ENCODE results near the gene RB1. TPM values are rescaled to one million over a fixed set of nuclear protein-coding genes. Genes with fewer than 3 reads are reported as not detected.

RB1 gene
- total and polyA plus RNA-seq, 5 donors from 2014 or later, result 18.8 to 24.6 (median 23.0) TPM

DNA sequence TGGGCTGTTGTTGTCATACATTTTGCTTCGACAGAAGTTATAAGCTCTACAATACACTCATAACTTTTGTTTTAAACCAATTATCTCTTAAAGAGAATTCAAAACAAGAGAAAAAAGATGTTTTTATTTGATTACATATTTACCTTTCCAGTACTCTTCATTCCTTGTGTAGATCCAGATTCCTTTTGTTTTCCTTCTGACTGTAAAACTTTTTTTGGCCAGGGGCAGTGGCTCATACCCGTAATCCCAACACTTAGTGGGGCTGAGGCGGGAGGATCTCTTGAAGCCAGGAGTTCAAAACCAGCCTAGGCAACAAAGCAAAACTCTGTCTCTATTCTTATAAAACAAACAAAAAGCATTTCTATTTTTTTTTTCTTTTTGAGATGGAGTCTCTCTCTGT, 87.7 kb downstream of the RB1 start:
- H3K27me3 ChIP-seq (ENCODE audit: control insufficient read depth, insufficient read depth, low read length), result no peaks in the 10 kb centered on the region
- no peaks in the 10 kb centered on the region for H3K27me3 Mint-ChIP-seq
- peaks cover 5% of the 10 kb centered on the region for H3K36me3 ChIP-seq (ENCODE audit: control insufficient read depth, insufficient read depth, low read length)
- no peak overlapping the region for H3K4me3 Mint-ChIP-seq
- peaks cover 54% of the 10 kb centered on the region for H3K36me3 Mint-ChIP-seq
- ATAC-seq (ENCODE audit: low read depth in 2 of 2) (no peak), DNase-seq (no peak)
- H3K9me3 ChIP-seq (ENCODE audit: control insufficient read depth in 2 of 2, low read length in 2 of 2), result peaks cover 0 to 7% of the 10 kb centered on the region in 2 experiments
- H3K4me1 ChIP-seq (ENCODE audit: control insufficient read depth, insufficient read depth, low read length, poor library complexity, severe bottlenecking), result no peaks in the 10 kb centered on the region
- H3K4me1 Mint-ChIP-seq, result peaks cover 9 to 34% (median 23%) of the 10 kb centered on the region in 4 donors
- peaks cover 0 to 27% (median 6%) of the 10 kb centered on the region in 7 donors for H3K9me3 Mint-ChIP-seq
- H3K27ac Mint-ChIP-seq, result no peak overlapping the region
- H3K27ac ChIP-seq (ENCODE audit: insufficient read depth, low read length, poor library complexity, severe bottlenecking), result no peak overlapping the region
- no peak overlapping the region for H3K4me3 ChIP-seq (ENCODE audit: low read depth, low read length)

DNA sequence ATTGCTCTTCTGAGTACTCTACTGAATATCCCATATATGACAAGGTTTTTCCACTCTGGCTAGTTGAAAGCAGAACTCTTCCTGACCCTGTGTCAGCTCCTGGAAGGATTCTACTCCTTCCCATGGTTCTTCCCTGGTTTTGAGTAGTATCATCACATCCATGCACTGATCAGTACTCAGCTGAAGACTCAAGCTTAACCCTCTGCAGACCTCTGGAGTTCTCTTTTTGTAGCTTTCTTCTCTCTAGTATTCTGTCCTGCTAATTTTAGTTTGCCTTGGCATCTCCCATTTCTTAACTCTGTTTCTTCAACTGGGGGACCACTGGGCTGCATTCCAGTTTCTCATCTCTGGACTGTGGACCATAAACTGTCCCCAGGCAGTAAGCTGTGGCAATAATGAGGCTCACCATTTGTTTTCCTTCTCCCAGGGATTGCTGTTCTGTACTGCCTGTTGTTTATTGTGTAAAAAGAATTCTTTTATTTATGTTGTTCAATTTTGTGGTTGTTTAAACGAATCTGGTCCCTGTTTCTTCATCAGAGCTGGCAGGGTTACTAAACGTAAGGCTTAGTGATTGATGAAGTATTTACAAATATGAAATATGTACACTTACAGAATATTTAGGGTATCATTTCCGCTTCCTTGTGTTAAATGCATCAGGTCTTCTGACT, 89.6 kb downstream of the RB1 start:
- no peak overlapping the region for H3K27ac Mint-ChIP-seq

DNA sequence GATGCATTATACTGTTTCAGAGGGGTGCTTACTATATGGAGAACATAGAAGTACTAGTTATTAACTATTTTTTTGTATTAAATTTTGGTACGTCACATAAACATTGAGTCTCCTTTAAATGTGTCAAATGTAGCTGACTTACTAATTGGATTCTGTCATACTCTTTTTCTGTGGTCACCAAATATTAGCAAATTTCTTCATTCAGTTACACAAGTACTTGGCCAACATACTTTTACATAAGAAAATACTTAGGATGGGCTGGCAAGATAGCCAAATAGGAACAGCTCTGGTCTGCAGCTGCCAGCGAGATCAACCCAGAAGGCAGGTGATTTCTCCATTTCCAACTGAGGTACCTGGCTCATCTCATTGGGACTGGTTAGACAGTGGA, 90.1 kb downstream of the RB1 start:
- H3K36me3 Mint-ChIP-seq, result peaks cover 59% of the 10 kb centered on the region
- peaks cover 0 to 30% (median 6%) of the 10 kb centered on the region in 7 donors for H3K9me3 Mint-ChIP-seq
- no peaks in the 10 kb centered on the region for H3K4me1 ChIP-seq (ENCODE audit: control insufficient read depth, insufficient read depth, low read length, poor library complexity, severe bottlenecking)
- ATAC-seq (ENCODE audit: low read depth in 2 of 2) (no peak), DNase-seq (no peak)
- no peaks in the 10 kb centered on the region for H3K27me3 ChIP-seq (ENCODE audit: control insufficient read depth, insufficient read depth, low read length)
- H3K36me3 ChIP-seq (ENCODE audit: control insufficient read depth, insufficient read depth, low read length), result peaks cover 5% of the 10 kb centered on the region
- H3K4me3 ChIP-seq (ENCODE audit: low read depth, low read length), result no peak overlapping the region
- H3K27me3 Mint-ChIP-seq, result no peaks in the 10 kb centered on the region
- no peak overlapping the region for H3K4me3 Mint-ChIP-seq
- H3K9me3 ChIP-seq (ENCODE audit: control insufficient read depth in 2 of 2, low read length in 2 of 2), result peaks cover 0 to 7% of the 10 kb centered on the region in 2 experiments
- no peak overlapping the region for H3K27ac Mint-ChIP-seq
- peaks cover 12 to 28% (median 15%) of the 10 kb centered on the region in 4 donors for H3K4me1 Mint-ChIP-seq
- no peak overlapping the region for H3K27ac ChIP-seq (ENCODE audit: insufficient read depth, low read length, poor library complexity, severe bottlenecking)

More for the DNA sequence above, 89.6 kb downstream of the RB1 start:
- Mint-ChIP-seq H3K4me3 (no peak overlapping the region), H3K9me3 (peaks cover 0 to 30% (median 6%) of the 10 kb centered on the region in 7 donors), H3K4me1 (peaks cover 13 to 29% (median 14%) of the 10 kb centered on the region in 4 donors), H3K27me3 (no peaks in the 10 kb centered on the region), H3K36me3 (peaks cover 62% of the 10 kb centered on the region)
- ATAC-seq (ENCODE audit: low read depth in 2 of 2), result no peak
- DNase-seq, result no peak
- H3K4me1 ChIP-seq (ENCODE audit: control insufficient read depth, insufficient read depth, low read length, poor library complexity, severe bottlenecking), result no peaks in the 10 kb centered on the region
- H3K9me3 ChIP-seq (ENCODE audit: control insufficient read depth in 2 of 2, low read length in 2 of 2), result peaks cover 0 to 7% of the 10 kb centered on the region in 2 experiments
- no peaks in the 10 kb centered on the region for H3K27me3 ChIP-seq (ENCODE audit: control insufficient read depth, insufficient read depth, low read length)
- H3K27ac ChIP-seq (ENCODE audit: insufficient read depth, low read length, poor library complexity, severe bottlenecking), result no peak overlapping the region
- no peak overlapping the region for H3K4me3 ChIP-seq (ENCODE audit: low read depth, low read length)
- H3K36me3 ChIP-seq (ENCODE audit: control insufficient read depth, insufficient read depth, low read length), result peaks cover 5% of the 10 kb centered on the region

DNA sequence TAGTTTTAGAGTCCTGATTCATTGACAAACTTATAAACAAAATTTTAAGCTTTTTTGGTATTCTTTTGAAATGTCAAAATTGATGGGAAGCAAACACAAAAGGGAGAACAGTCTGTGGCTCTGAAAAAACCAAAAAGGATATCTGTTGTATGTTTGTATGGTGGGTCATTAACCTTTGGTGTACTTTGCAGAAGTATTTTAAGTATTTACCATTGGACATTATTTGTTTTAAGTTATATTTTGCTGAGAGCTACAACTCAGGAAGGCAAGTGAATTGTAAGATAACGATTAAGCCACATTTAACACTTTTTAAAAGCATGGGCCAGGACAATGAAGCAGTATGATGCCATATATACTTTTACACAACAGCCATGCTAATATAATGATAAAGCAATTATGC, 94.2 kb downstream of the RB1 start:
- H3K4me1 ChIP-seq (ENCODE audit: control insufficient read depth, insufficient read depth, low read length, poor library complexity, severe bottlenecking), result peaks cover 33% of the 10 kb centered on the region
- peaks cover 28 to 44% (median 42%) of the 10 kb centered on the region in 4 donors for H3K4me1 Mint-ChIP-seq
- H3K27me3 ChIP-seq (ENCODE audit: control insufficient read depth, insufficient read depth, low read length), result no peaks in the 10 kb centered on the region
- DNase-seq (no peak), ATAC-seq (ENCODE audit: low read depth in 2 of 2) (no peak)
- H3K9me3 Mint-ChIP-seq, result peaks cover 0 to 17% (median 0%) of the 10 kb centered on the region in 7 donors
- peaks cover 2% of the 10 kb centered on the region for H3K36me3 ChIP-seq (ENCODE audit: control insufficient read depth, insufficient read depth, low read length)
- H3K36me3 Mint-ChIP-seq, result peaks cover 30% of the 10 kb centered on the region
- no peak overlapping the region for H3K27ac ChIP-seq (ENCODE audit: insufficient read depth, low read length, poor library complexity, severe bottlenecking)
- H3K27me3 Mint-ChIP-seq, result no peaks in the 10 kb centered on the region
- no peak overlapping the region for H3K27ac Mint-ChIP-seq
- H3K4me3 ChIP-seq (ENCODE audit: low read depth, low read length), result no peak overlapping the region
- H3K4me3 Mint-ChIP-seq, result no peak overlapping the region
- no peaks in the 10 kb centered on the region for H3K9me3 ChIP-seq (ENCODE audit: control insufficient read depth in 2 of 2, low read length in 2 of 2)

DNA sequence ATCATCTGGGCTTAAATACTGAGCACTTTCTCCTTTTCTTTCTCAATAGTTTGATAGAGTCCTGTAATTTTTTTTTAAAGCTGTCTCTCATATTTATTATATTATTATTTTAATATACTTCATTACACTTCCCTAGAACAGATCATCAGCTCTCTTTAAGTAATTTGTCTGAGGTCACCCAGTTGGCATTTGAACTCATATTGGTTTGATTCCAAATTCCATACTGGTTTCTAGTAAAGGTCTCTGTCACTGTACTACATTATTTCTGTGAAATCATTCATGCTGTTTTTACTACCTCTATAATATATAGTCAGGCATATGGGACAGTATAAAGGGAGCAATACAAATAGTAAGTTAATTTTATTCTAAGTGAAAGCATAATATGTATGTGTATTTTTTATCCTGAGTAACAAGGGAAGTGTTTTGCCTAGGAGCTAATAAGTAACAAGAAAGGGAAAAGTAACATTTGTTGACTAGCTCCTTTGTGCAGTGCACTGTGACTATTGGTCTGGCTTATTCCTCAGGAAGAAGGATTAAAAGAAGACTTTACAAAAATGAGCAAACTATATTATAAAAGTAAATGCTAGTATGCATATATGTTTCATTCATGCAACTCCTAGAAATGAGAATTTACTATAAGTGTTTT, 95.0 kb downstream of the RB1 start:
- H3K4me1 ChIP-seq (ENCODE audit: control insufficient read depth, insufficient read depth, low read length, poor library complexity, severe bottlenecking), result peaks cover 41% of the 10 kb centered on the region
- DNase-seq (no peak), ATAC-seq (ENCODE audit: low read depth in 2 of 2) (no peak)
- H3K27ac ChIP-seq (ENCODE audit: insufficient read depth, low read length, poor library complexity, severe bottlenecking), result peak overlapping the region; percentile 20
- Mint-ChIP-seq H3K27ac (peak overlapping the region in 2 of 3 donors; percentile 21 to 74), H3K27me3 (no peaks in the 10 kb centered on the region), H3K36me3 (peaks cover 22% of the 10 kb centered on the region), H3K4me3 (peak overlapping the region in 1 of 4 donors; percentile 6), H3K4me1 (peaks cover 31 to 51% (median 45%) of the 10 kb centered on the region in 4 donors), H3K9me3 (peaks cover 0 to 11% (median 0%) of the 10 kb centered on the region in 7 donors)
- no peaks in the 10 kb centered on the region for H3K36me3 ChIP-seq (ENCODE audit: control insufficient read depth, insufficient read depth, low read length)
- no peaks in the 10 kb centered on the region for H3K9me3 ChIP-seq (ENCODE audit: control insufficient read depth in 2 of 2, low read length in 2 of 2)
- H3K27me3 ChIP-seq (ENCODE audit: control insufficient read depth, insufficient read depth, low read length), result no peaks in the 10 kb centered on the region
- no peak overlapping the region for H3K4me3 ChIP-seq (ENCODE audit: low read depth, low read length)

DNA sequence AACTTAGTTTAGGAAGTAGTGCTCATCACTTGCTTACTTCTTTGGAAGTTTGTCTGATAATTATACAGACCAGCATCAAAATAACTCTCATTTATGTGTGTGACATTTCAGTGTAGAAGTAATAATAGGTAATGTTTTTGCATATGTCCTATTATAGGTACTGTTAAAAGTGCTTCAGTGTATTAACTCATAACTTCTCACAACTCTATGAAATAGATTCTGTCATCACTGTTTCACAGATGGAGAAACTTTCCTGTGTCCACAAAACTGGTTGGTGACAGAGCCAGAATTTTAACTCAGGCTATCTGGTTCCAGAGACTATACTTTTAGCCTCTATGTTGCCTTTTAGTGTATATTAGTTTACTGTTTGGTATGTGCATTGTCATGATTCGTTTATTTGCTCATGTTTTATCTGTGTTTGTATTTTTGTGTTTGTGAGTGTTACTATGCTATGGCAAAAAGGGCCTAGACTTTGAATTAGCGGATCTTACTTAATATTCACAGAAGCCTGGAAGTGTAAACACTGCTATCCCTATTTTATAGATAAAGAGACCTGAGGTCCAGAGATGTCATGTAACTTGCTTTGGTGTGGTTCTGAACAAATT, 96.6 kb downstream of the RB1 start:
- ATAC-seq (ENCODE audit: low read depth in 2 of 2), result no peak
- peak overlapping the region; percentile 76 for H3K4me3 ChIP-seq (ENCODE audit: low read depth, low read length)
- H3K4me1 ChIP-seq (ENCODE audit: control insufficient read depth, insufficient read depth, low read length, poor library complexity, severe bottlenecking), result peaks cover 51% of the 10 kb centered on the region
- H3K27me3 ChIP-seq (ENCODE audit: control insufficient read depth, insufficient read depth, low read length), result no peaks in the 10 kb centered on the region
- Mint-ChIP-seq H3K4me1 (peaks cover 40 to 67% (median 56%) of the 10 kb centered on the region in 4 donors), H3K9me3 (peaks cover 0 to 11% (median 0%) of the 10 kb centered on the region in 7 donors), H3K4me3 (peak overlapping the region in 3 of 4 donors; percentile 33 to 66 (median 49)), H3K27me3 (no peaks in the 10 kb centered on the region), H3K36me3 (peaks cover 13% of the 10 kb centered on the region), H3K27ac (peak overlapping the region; percentile 40 to 90 (median 83))
- H3K27ac ChIP-seq (ENCODE audit: insufficient read depth, low read length, poor library complexity, severe bottlenecking), result peak overlapping the region; percentile 83
- DNase-seq, result no peak
- H3K36me3 ChIP-seq (ENCODE audit: control insufficient read depth, insufficient read depth, low read length), result no peaks in the 10 kb centered on the region
- no peaks in the 10 kb centered on the region for H3K9me3 ChIP-seq (ENCODE audit: control insufficient read depth in 2 of 2, low read length in 2 of 2)

DNA sequence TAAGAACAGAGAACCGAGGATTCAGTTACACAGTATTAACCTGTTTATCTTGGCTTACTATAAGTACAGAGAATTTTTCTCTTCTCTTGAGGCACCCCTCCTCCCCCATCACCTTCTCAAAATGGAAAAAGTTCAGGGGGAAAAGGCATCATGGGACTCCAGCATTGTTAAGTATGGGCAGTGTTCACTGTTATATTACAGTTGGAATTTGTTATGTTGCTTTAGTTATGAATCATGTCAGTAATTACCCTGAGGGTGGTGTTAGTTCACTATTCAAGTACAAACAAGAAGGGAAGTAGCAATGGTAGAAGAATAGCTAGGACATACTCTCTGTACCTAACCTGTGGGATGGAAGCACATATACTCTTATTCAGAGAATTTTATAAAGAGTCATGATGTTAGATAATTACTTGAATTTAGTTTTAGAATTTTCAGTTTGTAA, 97.3 kb downstream of the RB1 start:
- peak overlapping the region; percentile 83 for H3K27ac ChIP-seq (ENCODE audit: insufficient read depth, low read length, poor library complexity, severe bottlenecking)
- Mint-ChIP-seq H3K4me1 (peaks cover 47 to 74% (median 61%) of the 10 kb centered on the region in 4 donors), H3K27me3 (no peaks in the 10 kb centered on the region), H3K4me3 (peak overlapping the region; percentile 32 to 81 (median 56)), H3K27ac (peak overlapping the region; percentile 40 to 90 (median 76)), H3K9me3 (peaks cover 0 to 6% (median 0%) of the 10 kb centered on the region in 7 donors), H3K36me3 (peaks cover 9% of the 10 kb centered on the region)
- no peaks in the 10 kb centered on the region for H3K27me3 ChIP-seq (ENCODE audit: control insufficient read depth, insufficient read depth, low read length)
- H3K4me3 ChIP-seq (ENCODE audit: low read depth, low read length), result peak overlapping the region; percentile 76
- DNase-seq (peak in 2 of 3 donors; percentile 28 to 52), ATAC-seq (ENCODE audit: low read depth in 2 of 2) (peak; percentile 54 to 69)
- peaks cover 57% of the 10 kb centered on the region for H3K4me1 ChIP-seq (ENCODE audit: control insufficient read depth, insufficient read depth, low read length, poor library complexity, severe bottlenecking)
- H3K36me3 ChIP-seq (ENCODE audit: control insufficient read depth, insufficient read depth, low read length), result no peaks in the 10 kb centered on the region
- no peaks in the 10 kb centered on the region for H3K9me3 ChIP-seq (ENCODE audit: control insufficient read depth in 2 of 2, low read length in 2 of 2)
